HG03097 (cell line): ENCODE data around the gene NSD1.

Experiments
- ATAC-seq: cut with Tn5 transposase; IDR thresholded peaks from one replicate; pipeline ENCODE4 v1.9.1; 2021; ENCODE audit not compliant: unreplicated experiment, low FRiP score

The NSD1 gene

DNA sequence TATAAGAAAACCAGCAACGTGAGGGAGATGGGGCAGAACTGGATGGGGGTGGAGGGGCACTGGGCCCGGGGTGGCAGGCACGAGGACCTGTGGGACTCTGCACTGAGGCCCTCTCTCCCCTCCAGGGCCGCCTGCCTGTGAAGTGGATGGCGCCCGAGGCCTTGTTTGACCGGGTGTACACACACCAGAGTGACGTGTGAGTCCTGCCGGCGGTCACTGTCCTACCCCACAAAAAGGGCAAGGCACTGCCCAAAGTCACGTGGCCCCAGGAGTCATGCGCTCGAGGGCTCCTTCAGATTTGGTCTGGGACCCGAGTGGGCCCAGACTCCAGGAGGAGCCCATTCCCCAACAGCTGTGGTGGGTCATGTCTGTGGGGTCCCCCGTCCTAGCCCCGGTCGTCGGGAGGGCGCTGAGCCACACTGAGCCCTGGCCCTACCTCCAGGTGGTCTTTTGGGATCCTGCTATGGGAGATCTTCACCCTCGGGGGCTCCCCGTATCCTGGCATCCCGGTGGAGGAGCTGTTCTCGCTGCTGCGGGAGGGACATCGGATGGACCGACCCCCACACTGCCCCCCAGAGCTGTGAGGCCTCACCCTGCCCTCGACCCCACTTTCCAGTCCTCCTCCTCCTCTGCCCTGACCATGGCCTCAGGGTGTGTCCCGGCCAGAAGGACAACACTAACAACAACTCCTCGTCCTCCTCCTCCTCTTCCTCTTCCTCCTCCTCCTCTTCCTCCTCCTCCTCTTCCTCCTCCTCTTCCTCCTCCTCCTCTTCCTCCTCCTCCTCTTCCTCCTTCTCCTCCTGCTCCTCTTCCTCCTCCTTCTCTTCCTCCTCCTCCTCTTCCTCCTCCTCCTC is 37.2 kb upstream of the NSD1 start:
- no peak for ATAC-seq

DNA sequence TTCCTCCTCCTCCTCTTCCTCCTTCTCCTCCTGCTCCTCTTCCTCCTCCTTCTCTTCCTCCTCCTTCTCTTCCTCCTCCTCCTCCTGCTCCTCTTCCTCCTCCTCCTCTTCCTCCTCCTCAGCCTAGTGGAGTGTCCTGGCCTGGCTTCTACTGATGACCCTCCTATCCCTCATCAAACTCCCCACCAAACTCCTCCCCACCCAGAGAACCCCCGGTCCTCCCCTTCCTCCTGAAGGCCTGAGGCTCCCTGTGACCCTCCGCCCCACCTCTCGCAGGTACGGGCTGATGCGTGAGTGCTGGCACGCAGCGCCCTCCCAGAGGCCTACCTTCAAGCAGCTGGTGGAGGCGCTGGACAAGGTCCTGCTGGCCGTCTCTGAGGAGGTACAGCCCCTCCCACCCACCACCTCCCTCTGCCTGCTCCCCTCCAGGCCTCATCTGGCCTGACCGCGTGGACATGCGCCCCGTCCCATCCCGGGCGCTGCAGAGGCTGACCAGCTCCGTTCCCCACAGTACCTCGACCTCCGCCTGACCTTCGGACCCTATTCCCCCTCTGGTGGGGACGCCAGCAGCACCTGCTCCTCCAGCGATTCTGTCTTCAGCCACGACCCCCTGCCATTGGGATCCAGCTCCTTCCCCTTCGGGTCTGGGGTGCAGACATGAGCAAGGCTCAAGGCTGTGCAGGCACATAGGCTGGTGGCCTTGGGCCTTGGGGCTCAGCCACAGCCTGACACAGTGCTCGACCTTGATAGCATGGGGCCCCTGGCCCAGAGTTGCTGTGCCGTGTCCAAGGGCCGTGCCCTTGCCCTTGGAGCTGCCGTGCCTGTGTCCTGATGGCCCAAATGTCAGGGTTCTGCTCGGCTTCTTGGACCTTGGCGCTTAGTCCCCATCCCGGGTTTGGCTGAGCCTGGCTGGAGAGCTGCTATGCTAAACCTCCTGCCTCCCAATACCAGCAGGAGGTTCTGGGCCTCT is 36.3 kb upstream of the NSD1 start:
- ATAC-seq, result no peak

GRCh38 chr5:177098120-177098469 is 35.5 kb upstream of the NSD1 start:
- ATAC-seq, result no peak

DNA sequence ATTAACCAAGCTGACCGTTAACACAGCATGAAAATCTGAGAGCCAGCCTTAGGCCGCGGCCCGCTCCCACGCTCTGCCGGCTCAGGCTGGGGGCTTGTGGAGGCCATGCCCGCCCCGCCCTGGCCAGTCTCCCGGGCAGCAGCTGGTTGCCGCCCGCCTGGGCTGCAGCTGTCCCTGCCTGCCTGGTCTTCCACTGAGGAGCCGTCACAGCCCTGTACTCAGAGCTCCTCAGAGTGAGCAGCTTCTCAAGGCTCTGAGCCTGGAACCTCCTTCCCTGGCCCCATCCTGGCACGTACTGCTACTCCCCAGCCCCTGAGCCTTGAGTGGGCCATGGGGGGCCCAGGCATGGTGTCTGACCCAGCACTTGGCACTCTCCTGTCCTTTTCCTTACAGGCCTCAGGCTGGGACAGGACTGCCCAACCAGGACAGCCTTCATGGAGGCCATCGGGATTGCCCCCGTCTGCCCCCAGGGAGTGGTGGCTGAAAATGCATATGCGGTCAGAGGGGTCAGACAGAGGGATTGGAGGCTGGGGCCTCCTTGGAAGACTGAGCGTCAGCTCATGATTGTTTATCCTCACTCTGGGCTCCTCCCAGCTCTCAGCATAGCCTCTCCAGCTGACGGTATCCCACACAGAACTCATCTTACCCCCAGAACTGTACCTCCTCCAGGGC is 35.0 kb upstream of the NSD1 start:
- no peak for ATAC-seq

- no peak for ATAC-seq
Observed at GRCh38 chr5:177099422-177100093, 34.0 kb upstream of the NSD1 start.

- no peak for ATAC-seq
Observed at GRCh38 chr5:177100714-177101121, 32.9 kb upstream of the NSD1 start.

GRCh38 chr5:177103523-177104253 is 29.9 kb upstream of the NSD1 start:
- no peak for ATAC-seq

- ATAC-seq, result no peak
Observed at GRCh38 chr5:177105691-177106476, 27.7 kb upstream of the NSD1 start.

- no peak for ATAC-seq
Observed at GRCh38 chr5:177107159-177107558, 26.4 kb upstream of the NSD1 start.

DNA sequence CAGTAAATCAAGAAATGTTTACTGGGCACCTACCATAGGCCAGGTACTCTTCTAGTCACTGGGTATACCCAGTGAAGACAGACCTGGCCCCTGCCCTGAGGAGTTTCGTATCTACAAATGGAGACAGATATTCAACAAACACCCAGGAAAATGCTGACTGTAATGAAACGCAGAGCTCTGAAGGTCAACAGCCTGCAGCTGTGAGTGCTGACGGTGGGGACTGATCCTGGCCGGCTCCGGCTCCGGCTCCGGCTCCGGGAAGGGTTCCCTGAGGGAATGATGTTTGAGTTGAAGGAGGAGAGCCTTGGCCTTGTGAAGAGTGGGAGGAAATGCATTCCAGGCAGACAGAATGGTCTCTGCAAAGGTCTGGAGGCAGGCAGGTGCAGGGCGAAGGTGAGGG is 23.8 kb upstream of the NSD1 start:
- no peak for ATAC-seq

- ATAC-seq, result no peak
Observed at GRCh38 chr5:177111720-177112394, 21.7 kb upstream of the NSD1 start.

DNA sequence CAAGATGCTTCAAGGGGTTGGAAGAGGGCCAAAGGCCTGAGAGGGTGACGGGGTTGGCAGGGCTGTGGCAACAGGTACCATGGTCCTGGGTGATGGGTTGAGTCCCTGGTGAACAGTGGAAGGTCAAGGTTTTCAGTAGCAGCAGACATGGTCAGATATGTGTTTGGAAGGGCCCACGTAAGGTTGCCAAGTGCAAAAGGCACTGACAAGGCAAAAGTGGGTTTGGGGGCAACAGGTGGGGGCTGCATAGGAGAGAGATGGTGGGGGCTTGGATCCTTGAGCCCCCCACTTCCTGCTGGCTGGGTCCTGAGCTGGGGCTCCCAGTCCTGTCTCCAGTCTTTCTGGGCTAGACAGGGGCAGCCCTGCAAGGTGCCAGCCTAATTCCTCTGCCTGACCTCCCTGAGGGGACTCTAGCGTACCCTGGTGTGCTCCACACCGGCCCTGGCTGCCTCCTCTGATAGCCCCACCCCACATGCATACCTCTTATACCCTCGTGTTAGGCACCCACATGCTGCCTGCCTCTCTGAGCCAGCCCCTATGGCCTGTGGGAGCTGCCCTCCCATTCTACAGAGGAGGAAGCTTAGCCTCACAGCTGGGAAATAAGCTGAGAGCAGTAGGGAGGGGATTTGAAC is 20.9 kb upstream of the NSD1 start:
- ATAC-seq, result no peak

- no peak for ATAC-seq
Observed at GRCh38 chr5:177113566-177114424, 19.8 kb upstream of the NSD1 start.

GRCh38 chr5:177116631-177117373 is 16.8 kb upstream of the NSD1 start:
- no peak for ATAC-seq

- no peak for ATAC-seq
Observed at GRCh38 chr5:177117441-177118045, 16.0 kb upstream of the NSD1 start.

GRCh38 chr5:177122566-177122965 is 11.0 kb upstream of the NSD1 start:
- ATAC-seq, result no peak
